ENCODE measurements around the gene SNRNP25.
A peak's percentile ranks its signal among the peaks of the same experiment; 100 is the strongest.

SNRNP25 gene

GRCh38 chr16:63998-64913, 10.6 kb downstream of the SNRNP25 start:
- DNase-seq, result no peak

GRCh38 chr16:64914-65255, 11.3 kb downstream of the SNRNP25 start:
- no peak for DNase-seq

GRCh38 chr16:65745-66144, 12.1 kb downstream of the SNRNP25 start:
- peak; percentile 88 for DNase-seq

GRCh38 chr16:66309-67182, 12.9 kb downstream of the SNRNP25 start:
- no peak for DNase-seq

GRCh38 chr16:67183-67791, 13.7 kb downstream of the SNRNP25 start:
- no peak for DNase-seq

- DNase-seq, result no peak
Observed at GRCh38 chr16:67884-68789, 14.5 kb downstream of the SNRNP25 start.

GRCh38 chr16:69181-69580, 15.6 kb downstream of the SNRNP25 start:
- no peak for DNase-seq

- no peak for DNase-seq
Observed at GRCh38 chr16:71210-71539, 17.5 kb downstream of the SNRNP25 start.

GRCh38 chr16:71540-72401, 18.1 kb downstream of the SNRNP25 start:
- no peak for DNase-seq

GRCh38 chr16:72561-73548, 19.2 kb downstream of the SNRNP25 start, which contains the start of gene RHBDF1:
RHBDF1 (minus strand) TSS chr16:72631; CDS start chr16:65015, 7,616 bp downstream.
- no peak for DNase-seq

- DNase-seq, result no peak
Observed at GRCh38 chr16:74051-74746, 20.6 kb downstream of the SNRNP25 start.

GRCh38 chr16:74747-75334, 21.2 kb downstream of the SNRNP25 start:
- no peak for DNase-seq

GRCh38 chr16:75580-76501, 22.2 kb downstream of the SNRNP25 start:
- DNase-seq, result no peak

- no peak for DNase-seq
Observed at GRCh38 chr16:76535-77272, 23.1 kb downstream of the SNRNP25 start.

GRCh38 chr16:77273-77806, 23.7 kb downstream of the SNRNP25 start:
- DNase-seq, result peak; percentile 35

- DNase-seq, result peak; percentile 83
Observed at GRCh38 chr16:77807-78443, 24.3 kb downstream of the SNRNP25 start, which contains the start of gene MPG. MPG (plus strand) TSS chr16:78225; CDS start chr16:78310, 85 bp downstream.

Measured in activated T-cell treated with anti-CD3 and anti-CD28 coated beads, Interleukin-2, amount 50 U/mL, for 1 hour (primary cell).